Right lobe of liver (tissue), 6 donors: Measurements from ENCODE around the gene SLC27A1. TPM values are rescaled to one million over a fixed set of nuclear protein-coding genes. Genes with fewer than 3 reads are reported as not detected.

Experiments used
- ATAC-seq, 4 donors: fragments of 200-7000 bp; cut with Tn5 transposase; one replicate each; pipeline ENCODE4 v1.9.1; 2020; ENCODE audit warnings: mild to moderate bottlenecking in 4 of 4, moderate library complexity in 4 of 4
- DNase-seq, 3 donors: peaks; one replicate each; pipeline ENCODE4 v3.0.0-alpha.2; 2020
- H3K27ac ChIP-seq, 3 donors: fragments of 200-600 bp; one replicate each; pipeline ENCODE4 v1.8.0; 2022
- H3K27me3 ChIP-seq, 2 donors: fragments of 200-600 bp; one replicate each; pipeline ENCODE4 v1.8.0; 2022
- H3K36me3 ChIP-seq, 4 donors: fragments of 200-600 bp; sonication (generic) in 1 of 4; one replicate each; pipeline versions ENCODE4 v1.5.1 to v1.8.0; 2017 to 2022; ENCODE audit warnings: control low read depth in 1 of 4
- H3K4me1 ChIP-seq, 4 donors: fragments of 200-600 bp; sonication (generic) in 1 of 4; one replicate each; pipeline versions ENCODE4 v1.5.1 to v1.8.0; 2017 to 2022; ENCODE audit warnings: control low read depth in 1 of 4
- H3K4me3 ChIP-seq, 3 donors: fragments of 200-600 bp; one replicate each; pipeline ENCODE4 v1.8.0; 2022
- H3K9me3 ChIP-seq, 4 donors: fragments of 200-600 bp; sonication (generic) in 1 of 4; one replicate each; pipeline versions ENCODE4 v1.5.1 to v1.8.0; 2017 to 2022; ENCODE audit warnings: control low read depth in 1 of 4
- POLR2A ChIP-seq: fragments of 450-650 bp; IDR thresholded peaks from one replicate; pipeline ENCODE4 v1.6.1; 2017; ENCODE audit warnings: antibody characterized with exemption, mild to moderate bottlenecking
- WGBS: methylation state at CpG from one replicate; pipeline ENCODE4 v1.1.6; 2018; ENCODE audit warnings: low coverage, low lambda C conversion rate; ENCODE audit not compliant: insufficient coverage; ENCODE audit errors: missing lambda C conversion rate; 5-methylcytosine and 5-hydroxymethylcytosine counted together
- intact Hi-C, 2 donors: fragments of 100-400 bp; cut with DNase I; formaldehyde crosslinking; loops; one replicate each; pipeline versions ENCODE4 v1.11.2 to v1.14.1; 2022
- total RNA-seq, 6 experiments: library from RNA; depleted of rRNA in 2 of 6; stranded (reverse); fragments of >200 nt in 2 of 6; fragmentation: NEBNext Ultra II Directional in 3 of 6; extraction: Animal tissue kit (Norgen Biotek cat#: 25700) in 3 of 6; gene quantifications; one replicate each; pipeline versions ENCODE4 v1.1.0 to v1.2.4, GENCODE V29; 2016 to 2023
- TF ChIP-seq, protein P1 (sequence below), 4 donors: fragments of 200-600 bp in 3 of 4; fragments of 450-650 bp in 1 of 4; IDR thresholded peaks; one replicate each; pipeline versions ENCODE4 v1.5.1 to v1.8.0; 2016 to 2022; ENCODE audit warnings: antibody characterized with exemption in 4 of 4, mild to moderate bottlenecking in 2 of 4
- donor health status: DM: no; HTN: yes; CAD: no.
- donor health status: DM: no; HTN: no; CAD: no.
- donor health status: DM: no; HTN: no; CAD: no.
- donor health status: DM: no; HTN: yes; CAD: no.
- donor health status: DM: no; HTN: yes; CAD: no.

The SLC27A1 gene
- total RNA-seq, 6 experiments from 2014 or later, result 5.1 to 12.3 (median 6.1) TPM

DNA sequence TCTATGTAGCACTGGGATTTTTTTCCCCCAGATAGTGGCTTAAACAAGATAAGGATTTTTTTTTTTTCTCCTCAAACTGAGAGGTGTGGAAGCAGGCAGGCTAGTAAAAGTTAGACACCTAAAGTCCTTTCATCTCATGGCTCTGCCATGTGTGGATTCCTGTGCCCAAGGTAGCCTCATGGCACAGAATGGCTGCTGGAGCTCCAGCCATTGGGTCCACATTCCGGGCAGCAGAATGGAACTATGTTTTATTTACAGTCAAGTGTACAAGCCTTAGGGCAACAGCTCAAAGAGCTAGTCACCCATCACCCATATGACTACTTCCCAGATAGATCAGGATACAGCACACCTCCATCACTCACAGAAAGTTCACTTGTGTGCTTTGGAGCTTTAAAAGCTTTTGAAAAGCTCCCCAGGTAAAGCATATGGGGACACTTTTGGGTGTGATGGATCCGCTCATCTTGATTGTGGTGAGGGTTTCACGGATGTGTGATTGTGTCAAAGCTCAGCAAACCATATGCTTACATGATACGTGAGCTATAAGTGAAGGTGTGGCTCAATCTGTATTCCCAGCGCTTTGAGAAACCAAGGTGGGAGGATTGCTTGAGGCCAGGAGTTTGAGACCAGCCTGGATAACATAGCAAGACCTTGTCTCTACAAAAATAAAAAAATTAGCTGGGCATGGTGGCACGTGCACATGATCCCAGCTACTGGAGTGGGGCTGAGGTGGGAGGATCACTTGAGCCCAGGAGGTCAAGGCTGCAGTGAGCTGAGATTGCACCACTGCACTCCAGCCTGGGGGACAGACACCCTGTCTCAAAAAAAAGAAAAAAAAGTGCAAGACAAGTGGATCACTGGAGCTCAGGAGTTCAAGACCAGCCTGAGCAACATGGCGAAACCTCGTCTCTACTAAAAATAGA lies 59.2 kb downstream of the SLC27A1 start:
- intact Hi-C loops, result no loop called here
- Histone ChIP-seq H3K9me3 (no peaks in the 10 kb centered on the region), H3K27me3 (no peaks in the 10 kb centered on the region), H3K4me1 (no peaks in the 10 kb centered on the region), H3K27ac (no peak overlapping the region), H3K4me3 (no peak overlapping the region), H3K36me3 (no peaks in the 10 kb centered on the region)
- ATAC-seq (no peak), DNase-seq (no peak)
- WGBS, result 45% methylated on average over 6 of the region's 8 CpGs
- no peak for TF ChIP-seq POLR2A
- TF ChIP-seq, protein P1, sequence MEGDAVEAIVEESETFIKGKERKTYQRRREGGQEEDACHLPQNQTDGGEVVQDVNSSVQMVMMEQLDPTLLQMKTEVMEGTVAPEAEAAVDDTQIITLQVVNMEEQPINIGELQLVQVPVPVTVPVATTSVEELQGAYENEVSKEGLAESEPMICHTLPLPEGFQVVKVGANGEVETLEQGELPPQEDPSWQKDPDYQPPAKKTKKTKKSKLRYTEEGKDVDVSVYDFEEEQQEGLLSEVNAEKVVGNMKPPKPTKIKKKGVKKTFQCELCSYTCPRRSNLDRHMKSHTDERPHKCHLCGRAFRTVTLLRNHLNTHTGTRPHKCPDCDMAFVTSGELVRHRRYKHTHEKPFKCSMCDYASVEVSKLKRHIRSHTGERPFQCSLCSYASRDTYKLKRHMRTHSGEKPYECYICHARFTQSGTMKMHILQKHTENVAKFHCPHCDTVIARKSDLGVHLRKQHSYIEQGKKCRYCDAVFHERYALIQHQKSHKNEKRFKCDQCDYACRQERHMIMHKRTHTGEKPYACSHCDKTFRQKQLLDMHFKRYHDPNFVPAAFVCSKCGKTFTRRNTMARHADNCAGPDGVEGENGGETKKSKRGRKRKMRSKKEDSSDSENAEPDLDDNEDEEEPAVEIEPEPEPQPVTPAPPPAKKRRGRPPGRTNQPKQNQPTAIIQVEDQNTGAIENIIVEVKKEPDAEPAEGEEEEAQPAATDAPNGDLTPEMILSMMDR (IDR thresholded peaks at IDR 0.05), result no peak

DNA sequence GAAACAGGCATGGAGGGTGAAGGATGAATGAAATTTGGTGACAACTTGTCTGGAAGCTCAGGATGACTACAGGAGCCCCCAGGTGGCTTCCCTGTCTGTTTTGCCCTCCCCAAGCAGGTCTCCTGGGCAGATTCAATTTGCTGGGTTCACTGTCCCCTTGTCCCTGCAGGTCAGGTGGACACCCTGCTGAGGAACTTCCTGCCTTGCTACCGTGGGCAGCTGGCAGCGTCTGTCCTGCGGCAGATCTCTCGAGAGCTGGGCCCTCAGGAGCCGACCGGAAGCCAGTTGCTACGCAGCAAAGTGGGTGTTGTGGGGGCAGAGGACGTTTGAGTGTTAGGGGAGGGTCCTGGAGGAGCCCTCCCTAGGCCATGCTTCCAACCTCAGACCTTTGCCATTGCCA lies 60.3 kb downstream of the SLC27A1 start:
- intact Hi-C loops, result no loop called here
- WGBS, result 7% methylated on average over 3 of the region's 8 CpGs
- no peak for DNase-seq
- Histone ChIP-seq H3K27me3 (no peaks in the 10 kb centered on the region), H3K4me1 (no peaks in the 10 kb centered on the region), H3K36me3 (no peaks in the 10 kb centered on the region), H3K9me3 (no peaks in the 10 kb centered on the region), H3K27ac (no peak overlapping the region), H3K4me3 (no peak overlapping the region)
- TF ChIP-seq POLR2A, result no peak
- TF ChIP-seq, protein P1 (IDR thresholded peaks at IDR 0.05), result no peak
- no peak for ATAC-seq

- peak in 1 of 4 donors; percentile 44 for ATAC-seq
- Histone ChIP-seq H3K27me3 (no peaks in the 10 kb centered on the region), H3K9me3 (no peaks in the 10 kb centered on the region), H3K36me3 (no peaks in the 10 kb centered on the region), H3K4me3 (no peak overlapping the region), H3K27ac (no peak overlapping the region), H3K4me1 (no peaks in the 10 kb centered on the region)
- intact Hi-C loops, result no loop called here
- 100% methylated on average over 2 of the region's 16 CpGs for WGBS
- DNase-seq, result no peak
- TF ChIP-seq, protein P1 (IDR thresholded peaks at IDR 0.05), result no peak
- no peak for TF ChIP-seq POLR2A
Measured at GRCh38 chr19:17532116-17532515, 61.8 kb downstream of the SLC27A1 start.

DNA sequence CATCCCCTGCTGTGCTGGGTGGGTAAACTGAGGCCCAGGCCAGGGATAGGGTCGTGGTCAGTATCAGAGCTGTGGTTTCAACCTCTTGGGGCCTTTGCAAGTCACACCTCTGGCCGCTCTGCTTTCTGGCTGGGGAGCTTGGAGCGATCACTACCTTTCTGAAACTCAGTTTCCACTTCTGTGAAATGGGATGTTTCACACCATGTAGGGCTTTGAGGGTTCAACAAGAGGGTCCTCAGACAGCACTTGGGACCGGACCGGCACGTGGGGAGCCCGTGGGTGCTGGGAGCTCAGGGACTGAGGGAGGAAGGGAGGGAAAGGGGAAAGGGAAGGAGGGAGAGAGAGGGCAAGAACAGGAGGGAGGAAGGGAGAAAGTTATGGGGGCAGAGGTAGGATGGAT lies 62.2 kb downstream of the SLC27A1 start:
- no peak for DNase-seq
- WGBS, result 59% methylated on average over 7 of the region's 7 CpGs
- ATAC-seq, result no peak

GRCh38 chr19:17534767-17535166 lies 64.4 kb downstream of the SLC27A1 start:
- Histone ChIP-seq H3K36me3 (no peaks in the 10 kb centered on the region), H3K4me3 (no peak overlapping the region), H3K27ac (no peak overlapping the region), H3K4me1 (peaks cover 0 to 7% (median 3%) of the 10 kb centered on the region in 4 donors), H3K27me3 (peaks cover 0 to 9% of the 10 kb centered on the region in 2 donors), H3K9me3 (no peaks in the 10 kb centered on the region)
- TF ChIP-seq, protein P1 (IDR thresholded peaks at IDR 0.05), result no peak
- TF ChIP-seq POLR2A, result no peak
- intact Hi-C loops, result no loop called here
- DNase-seq (no peak), ATAC-seq (no peak)

More for the DNA sequence above, 62.2 kb downstream of the SLC27A1 start:
- Histone ChIP-seq H3K9me3 (no peaks in the 10 kb centered on the region), H3K36me3 (no peaks in the 10 kb centered on the region), H3K27ac (no peak overlapping the region), H3K4me1 (no peaks in the 10 kb centered on the region), H3K27me3 (no peaks in the 10 kb centered on the region), H3K4me3 (no peak overlapping the region)
- intact Hi-C loops, result no loop called here
- no peak for TF ChIP-seq POLR2A
